Raji (cell line): ENCODE measurements around the gene FLT4.

Source experiments
- POLR2A ChIP-seq: IDR thresholded peaks from 2 replicates; pipeline ENCODE4 v1.6.1; 2011; ENCODE audit warnings: low read depth, low read length, control low read depth; ENCODE audit not compliant: insufficient read depth

Gene FLT4

GRCh38 chr5:180557217-180557809 lies 92.1 kb downstream of the FLT4 start:
- TF ChIP-seq POLR2A, result no peak

GRCh38 chr5:180555168-180555921 lies 94.1 kb downstream of the FLT4 start:
- TF ChIP-seq POLR2A, result no peak

- TF ChIP-seq POLR2A, result no peak
Measured at GRCh38 chr5:180553530-180553929, 95.9 kb downstream of the FLT4 start.
